GM21786 (cell line): Measurements from ENCODE around the gene MTMR6.

Source experiments
- ATAC-seq: cut with Tn5 transposase; IDR thresholded peaks from one replicate; pipeline ENCODE4 v1.9.1; 2021; ENCODE audit not compliant: unreplicated experiment

Gene MTMR6

DNA sequence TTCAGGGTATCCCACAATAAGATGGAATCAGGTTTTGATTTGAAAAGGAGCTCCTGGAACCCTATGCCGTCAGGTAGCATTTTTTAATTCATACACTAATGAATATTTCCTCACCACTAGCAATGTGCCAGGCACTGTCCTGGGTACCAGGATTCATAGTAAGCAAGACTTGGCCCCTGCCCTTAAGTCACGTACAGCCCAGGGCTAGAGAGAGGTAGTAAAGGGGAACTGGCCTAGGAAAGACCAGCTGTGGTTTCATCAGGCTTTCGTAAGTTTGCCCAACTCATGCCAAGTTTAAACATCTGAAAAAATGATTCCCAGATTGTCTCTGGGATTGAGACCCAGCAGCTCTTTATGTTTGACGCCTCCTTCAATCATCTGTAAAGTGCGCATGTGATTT, 69.3 kb downstream of the MTMR6 start:
- ATAC-seq: no peak

DNA sequence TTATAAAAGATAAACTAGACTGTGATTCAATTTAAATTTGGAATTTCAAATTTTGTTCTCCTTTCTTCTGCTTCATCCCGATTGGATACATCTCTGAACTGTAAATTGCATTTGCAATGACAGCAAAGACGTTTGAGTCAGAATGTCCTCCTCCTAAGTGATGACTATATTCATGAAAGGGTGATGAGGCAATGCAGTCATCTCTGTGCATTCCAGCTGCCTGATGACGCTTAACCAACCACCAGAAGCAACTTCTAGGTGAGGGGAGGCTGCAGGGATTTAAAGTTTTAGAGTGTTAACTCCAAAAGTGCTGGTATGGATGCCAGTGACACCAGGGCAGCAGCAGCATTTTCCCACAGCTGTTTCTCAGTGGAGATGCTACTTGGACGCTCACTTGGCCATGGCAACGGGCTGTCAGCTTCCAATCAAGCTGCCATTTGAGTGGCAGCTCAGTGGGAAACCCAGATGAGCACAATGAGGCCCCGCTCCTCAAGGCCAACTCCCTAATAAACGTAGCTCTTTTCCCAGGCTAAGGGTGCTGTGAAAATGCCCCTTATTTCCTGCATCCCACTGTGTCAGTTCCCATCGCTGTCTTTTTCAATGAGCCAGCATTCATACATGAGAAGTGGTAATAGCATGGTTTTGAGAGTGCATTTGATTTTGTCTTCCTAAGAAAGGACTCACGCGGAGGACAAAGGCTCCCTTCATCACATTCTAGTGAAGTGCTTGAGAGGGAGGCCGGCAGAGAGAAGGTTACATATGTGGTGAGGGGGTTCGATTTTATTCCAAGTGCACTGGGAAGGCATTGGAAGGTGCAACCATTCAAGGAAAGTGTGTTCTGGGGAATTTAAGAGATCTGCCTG, 70.0 kb downstream of the MTMR6 start:
- no peak for ATAC-seq

DNA sequence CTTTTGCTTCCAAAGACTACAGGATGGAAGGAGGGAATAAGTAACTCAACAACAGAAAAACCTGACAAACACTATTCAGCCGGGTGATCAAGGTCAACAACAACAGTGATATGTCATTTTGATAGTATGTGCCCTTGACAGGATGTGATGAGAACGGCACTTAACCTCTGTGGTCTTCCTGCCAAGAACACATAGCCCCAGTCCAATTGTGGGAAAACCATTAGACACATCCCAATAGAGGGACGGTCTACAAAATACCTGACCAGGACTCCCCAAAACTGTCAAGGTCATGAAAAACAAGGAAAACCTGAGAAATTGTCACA, 72.1 kb downstream of the MTMR6 start:
- no peak for ATAC-seq

DNA sequence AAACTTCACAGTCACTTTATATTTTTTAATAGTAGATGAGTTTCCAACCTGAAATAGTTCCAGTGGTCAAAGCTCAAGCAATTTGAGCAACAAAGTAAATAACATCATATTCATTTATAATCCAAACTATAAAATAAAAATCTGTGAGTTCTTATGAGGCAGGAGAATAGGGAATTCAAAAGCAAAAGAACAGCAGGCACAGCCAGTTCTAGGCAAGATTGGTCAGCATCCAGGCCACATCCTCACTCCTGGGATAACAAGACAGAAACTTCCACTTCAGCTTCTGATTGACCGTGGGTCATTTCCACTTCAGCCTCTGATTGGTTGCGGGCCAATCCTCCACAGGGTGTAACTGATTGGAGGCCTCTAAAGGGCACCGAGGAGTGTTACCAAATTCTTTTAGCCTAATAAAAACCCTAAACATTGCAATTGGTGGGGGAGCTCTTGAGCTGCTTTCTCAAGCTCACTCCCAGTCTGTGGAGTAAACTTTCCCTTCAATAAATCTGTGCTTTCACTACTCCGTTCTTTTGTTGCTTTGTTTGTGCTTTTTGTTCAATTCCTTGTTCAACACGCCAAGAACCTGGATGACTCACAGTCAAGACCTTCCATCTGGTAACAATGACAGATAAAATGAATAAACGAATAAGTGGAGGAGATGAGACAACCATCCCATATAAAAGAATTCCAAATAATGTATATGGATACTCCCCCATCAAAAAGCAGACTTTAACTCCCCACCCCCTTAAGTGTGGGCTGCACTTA, 72.6 kb downstream of the MTMR6 start:
- ATAC-seq: no peak

DNA sequence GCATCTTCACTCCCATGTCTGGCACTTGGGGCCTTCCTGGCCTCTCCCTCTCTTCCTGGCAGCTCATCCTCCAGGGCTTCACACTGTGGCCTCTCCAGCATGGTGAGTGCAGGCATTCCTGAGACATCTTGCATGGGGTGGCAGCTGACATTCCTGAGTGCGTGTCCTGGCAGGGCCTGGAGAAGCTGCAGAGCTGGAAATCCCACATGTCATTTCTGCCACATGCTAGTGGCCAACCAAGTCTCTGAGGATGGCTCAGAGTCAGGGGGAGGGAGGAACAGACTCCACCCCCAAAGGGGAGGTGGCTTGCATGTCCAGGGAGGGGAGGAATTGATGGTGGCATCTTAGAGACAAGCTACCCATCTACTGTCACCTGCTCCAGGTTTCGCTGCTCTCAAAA, 73.6 kb downstream of the MTMR6 start:
- no peak for ATAC-seq

DNA sequence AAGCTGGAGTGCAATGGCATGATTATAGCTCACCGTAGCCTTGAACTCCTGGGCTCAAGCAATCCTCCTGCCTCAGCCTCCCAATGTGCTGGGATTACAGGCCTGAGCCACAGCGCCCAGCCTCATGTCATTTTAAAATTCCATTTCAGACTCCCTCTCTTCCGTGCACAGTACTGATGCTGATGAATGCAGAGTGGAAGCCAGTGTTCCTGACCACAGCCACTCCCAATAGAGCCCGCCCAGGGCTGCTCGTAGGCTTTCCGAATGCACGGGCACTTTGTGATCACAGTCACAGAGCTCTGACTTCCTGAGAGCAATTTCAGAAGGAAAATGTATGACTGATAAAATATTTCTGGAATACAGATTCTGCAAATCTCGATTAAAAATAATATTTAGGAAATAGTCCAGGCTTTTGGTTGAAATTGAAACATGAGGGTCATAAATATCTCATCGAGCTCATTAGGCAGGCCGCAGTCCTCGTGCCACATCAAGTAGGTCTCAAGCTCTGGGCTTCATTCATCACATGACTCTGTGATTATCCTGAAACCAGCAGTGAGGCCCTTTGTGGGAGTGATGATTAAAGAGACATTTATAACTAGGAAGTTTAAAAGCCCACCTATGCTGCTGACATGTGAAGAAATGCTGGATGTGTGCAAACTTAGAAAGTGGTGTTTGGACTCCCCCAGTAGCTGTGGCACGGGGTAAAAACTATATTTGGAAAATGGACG, 76.3 kb downstream of the MTMR6 start:
- ATAC-seq: no peak

DNA sequence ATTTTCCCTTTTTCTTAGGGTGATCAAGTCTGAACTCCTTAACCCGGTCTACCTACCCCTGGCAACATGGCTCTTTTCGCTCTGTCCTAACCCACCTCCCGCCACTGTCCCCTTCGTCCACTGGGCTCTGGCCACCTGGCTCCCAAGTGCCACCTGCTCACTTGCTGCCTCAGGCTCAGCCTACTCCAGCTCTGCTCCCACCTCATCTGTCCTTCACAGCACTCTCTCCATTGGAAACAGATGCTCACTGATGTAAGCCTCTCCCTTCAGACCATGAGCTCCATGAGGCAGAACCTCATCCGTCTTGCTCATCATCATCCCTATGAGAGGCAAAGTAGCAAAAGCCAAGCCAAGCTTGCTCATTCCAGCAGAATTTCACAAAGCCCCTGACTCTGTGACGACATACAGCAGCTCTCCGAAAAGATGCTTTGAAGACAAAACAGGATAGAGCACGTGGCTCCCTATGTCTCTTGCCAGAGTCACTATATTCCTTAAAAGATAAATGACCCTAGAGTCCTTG, 79.9 kb downstream of the MTMR6 start:
- ATAC-seq: no peak

DNA sequence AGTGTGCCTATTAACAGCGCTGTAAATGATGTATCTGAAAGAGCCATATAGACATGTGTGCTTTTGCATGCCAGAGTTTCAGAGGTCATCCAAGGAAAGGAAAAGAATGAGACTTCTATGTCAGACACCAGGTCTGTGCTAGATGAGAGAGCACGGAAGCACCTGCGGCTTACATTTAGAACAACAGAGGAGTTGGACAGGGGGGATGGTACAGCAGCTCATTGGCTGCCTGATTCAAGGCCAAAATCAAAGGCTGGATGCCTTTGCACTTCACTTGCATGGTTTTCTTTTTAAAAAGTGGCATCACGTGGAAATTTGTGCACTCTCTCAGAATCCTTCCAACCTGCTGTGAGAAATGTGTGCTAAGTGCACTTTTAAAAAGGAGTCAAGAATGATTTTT, 82.4 kb downstream of the MTMR6 start:
- ATAC-seq: no peak

DNA sequence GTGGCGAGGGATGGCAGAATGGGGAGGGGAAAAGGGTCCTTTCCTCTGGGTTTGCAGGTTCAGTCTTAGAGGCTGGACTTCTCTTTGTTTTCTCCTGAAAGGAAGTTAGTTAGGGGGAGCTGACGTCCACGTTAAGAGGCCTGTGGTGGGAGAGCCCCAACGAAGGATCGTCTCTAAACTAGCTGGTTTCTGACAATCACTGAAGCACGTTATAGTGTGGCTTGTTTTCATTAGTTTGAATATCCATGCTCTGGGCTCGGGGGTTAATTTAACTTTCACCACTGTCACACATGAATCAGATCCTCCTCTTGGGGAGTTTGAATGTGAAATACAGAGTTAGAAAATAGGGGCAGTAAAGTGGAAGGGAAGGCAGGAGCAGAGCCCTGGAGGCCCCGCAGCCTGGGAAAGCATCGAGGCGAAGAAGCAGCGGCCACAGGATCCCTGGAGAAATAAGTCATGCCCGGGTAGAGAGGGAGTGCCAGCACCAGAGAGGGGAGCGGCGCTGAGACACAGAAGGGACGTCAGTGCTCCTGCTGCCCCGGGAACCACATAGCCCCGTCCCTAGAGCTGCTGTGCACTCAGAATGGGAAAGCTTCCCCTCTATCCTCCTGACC, 84.1 kb downstream of the MTMR6 start:
- ATAC-seq: no peak

DNA sequence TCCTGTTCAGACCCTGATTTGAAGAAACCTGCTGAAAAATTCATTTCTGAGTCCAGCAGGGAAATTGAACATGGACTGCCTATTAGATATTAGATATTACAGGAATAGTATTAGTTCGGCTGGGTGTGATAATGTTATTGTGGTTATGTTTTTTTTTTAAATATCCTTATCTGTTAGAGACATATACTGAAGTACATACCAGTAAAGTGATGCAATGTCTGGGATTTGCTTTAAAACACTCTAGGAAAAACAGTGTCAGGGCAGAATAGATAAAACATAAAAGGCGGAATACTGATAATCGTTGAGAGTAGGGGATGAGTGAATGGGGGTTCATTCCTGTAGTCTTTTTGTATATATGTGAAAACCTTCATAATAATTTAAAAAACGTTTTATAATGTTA, 86.5 kb downstream of the MTMR6 start:
- ATAC-seq: no peak

DNA sequence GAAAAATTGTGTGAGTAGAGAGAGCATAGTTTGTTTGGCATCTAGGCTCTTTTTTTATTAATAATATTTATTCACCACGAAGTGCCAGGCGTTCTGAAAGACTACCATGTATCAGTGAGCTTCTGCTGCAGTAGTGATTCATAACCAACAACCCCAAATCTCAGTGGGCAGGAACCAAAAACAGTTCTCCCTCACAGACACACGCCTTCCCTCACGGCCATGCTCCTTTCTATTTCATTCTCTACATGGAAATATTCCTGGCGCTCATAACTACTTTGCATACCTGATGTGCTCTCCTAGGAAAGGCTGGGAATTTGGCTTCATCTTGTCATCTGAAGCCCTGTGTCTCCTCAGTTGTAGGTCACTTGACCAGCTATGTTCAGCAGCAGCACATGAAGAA, 88.6 kb downstream of the MTMR6 start:
- ATAC-seq: no peak

DNA sequence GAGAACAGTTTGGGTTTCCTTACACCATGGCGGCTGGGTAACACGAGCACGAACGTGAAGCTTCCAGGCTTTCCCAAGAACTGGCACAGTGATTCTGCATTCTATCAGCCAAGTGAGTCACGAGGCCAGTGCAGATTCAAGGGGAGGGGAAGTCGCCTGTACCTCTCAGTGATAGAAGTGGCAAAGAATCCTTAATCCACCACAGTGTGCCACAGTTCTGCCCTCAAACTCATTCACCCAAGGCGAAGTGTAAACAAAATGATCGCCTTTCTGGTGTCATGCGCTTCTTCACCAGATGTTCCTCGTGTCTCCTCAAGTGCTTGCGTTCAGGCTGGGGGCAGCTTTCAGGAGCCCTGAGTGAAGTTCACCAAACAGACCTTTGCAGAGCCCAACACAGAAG, 90.3 kb downstream of the MTMR6 start:
- ATAC-seq: no peak
